ENCODE data around the gene TRMU. TPM values are rescaled to one million over a fixed set of nuclear protein-coding genes. Genes with fewer than 3 reads are reported as not detected.

Gene TRMU
- total RNA-seq, 1 donor from 2014 or later, result 41.2 TPM

Other genes with a start within 250 kb of the TRMU start
- gene PPARA, start 185.2 kb upstream of the TRMU start, total RNA-seq, result 9.2 and 19.8 TPM in 2 replicates
- 9.0 and 10.4 TPM in 2 replicates for gene CDPF1, start 85.4 kb upstream of the TRMU start, total RNA-seq
- not detected in 2 replicates for gene PKDREJ, start 72.4 kb upstream of the TRMU start, total RNA-seq
- 20.1 and 31.8 TPM in 2 replicates for gene TTC38, start 67.7 kb upstream of the TRMU start, total RNA-seq
- gene GTSE1, start 38.8 kb upstream of the TRMU start, total RNA-seq, result 0.20 and 3.3 TPM in 2 replicates
- 41.2 and 151 TPM in 2 replicates for gene CELSR1, start 201.9 kb downstream of the TRMU start, total RNA-seq